ENCODE measurements around the gene DMBT1.

- TF ChIP-seq MAX (IDR thresholded peaks at IDR 0.05) (no peak), CTCF (IDR thresholded peaks at IDR 0.05; ENCODE audit: low read depth, low read length, missing input control) (no peak), TAF1 (conservative IDR thresholded peaks at IDR 0.05) (no peak), REST (IDR thresholded peaks at IDR 0.05) (no peak), YY1 (IDR thresholded peaks at IDR 0.05) (no peak), ATF3 (IDR thresholded peaks at IDR 0.05) (no peak)
These were observed 109.3 kb downstream of the DMBT1 start for GRCh38 chr10:122669842-122670241.

Measured in liver (tissue), 3 donors.